Muscle of arm (tissue), 12 donors: Measurements from ENCODE around the gene OLFM2. TPM values are rescaled to one million over a fixed set of nuclear protein-coding genes. Genes with fewer than 3 reads are reported as not detected.
"Not testable (repeated sequence)": the region's sequence is repeated elsewhere in the genome, so short reads cannot be mapped to it uniquely, and the experiment has no call there.

Experiments used
- DNase-seq: peaks from one replicate; pipeline ENCODE4 v3.0.0-alpha.2; 2013
- polyA plus RNA-seq, 12 donors: library from polyadenylated mRNA; unstranded; fragments of 120-200 nt; gene quantifications; one replicate each; pipeline ENCODE4 v1.2.1, GENCODE V29; 2013; ENCODE audit not compliant: insufficient read length in 12 of 12

The OLFM2 gene
- polyA plus RNA-seq, 12 donors: 14.3 to 59.1 (median 27.0) TPM; not detected in 1

DNA sequence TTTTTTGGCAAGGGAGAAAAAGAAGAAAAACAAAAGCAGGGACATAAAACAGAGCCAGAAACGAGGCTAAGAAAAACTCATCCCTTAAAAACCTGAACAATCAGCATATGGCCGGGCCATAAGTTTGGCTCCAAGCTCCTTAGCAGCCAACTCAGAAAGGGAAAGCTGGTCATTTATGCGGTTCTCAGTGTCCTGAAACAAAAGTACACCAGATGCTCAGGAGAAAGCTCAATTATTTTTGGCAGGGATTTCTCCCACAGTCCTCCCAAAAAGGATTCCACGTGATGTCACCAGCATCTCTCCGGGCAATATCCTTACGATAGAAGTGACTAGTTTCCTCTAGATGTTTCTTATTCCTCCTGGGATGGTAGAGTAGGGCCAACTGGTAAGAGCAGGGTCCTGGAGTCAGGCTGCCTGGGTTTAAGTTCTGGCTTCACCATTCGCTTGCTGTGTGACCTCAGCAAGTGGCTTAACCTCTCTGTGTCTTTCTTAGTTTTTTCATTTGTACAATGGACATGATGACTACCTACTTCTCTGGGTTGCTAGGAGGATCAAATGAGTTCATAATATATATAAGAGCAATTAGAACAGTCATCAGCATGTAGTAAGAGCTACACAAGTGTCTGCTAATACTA, 67.2 kb downstream of the OLFM2 start:
- no peak for DNase-seq

DNA sequence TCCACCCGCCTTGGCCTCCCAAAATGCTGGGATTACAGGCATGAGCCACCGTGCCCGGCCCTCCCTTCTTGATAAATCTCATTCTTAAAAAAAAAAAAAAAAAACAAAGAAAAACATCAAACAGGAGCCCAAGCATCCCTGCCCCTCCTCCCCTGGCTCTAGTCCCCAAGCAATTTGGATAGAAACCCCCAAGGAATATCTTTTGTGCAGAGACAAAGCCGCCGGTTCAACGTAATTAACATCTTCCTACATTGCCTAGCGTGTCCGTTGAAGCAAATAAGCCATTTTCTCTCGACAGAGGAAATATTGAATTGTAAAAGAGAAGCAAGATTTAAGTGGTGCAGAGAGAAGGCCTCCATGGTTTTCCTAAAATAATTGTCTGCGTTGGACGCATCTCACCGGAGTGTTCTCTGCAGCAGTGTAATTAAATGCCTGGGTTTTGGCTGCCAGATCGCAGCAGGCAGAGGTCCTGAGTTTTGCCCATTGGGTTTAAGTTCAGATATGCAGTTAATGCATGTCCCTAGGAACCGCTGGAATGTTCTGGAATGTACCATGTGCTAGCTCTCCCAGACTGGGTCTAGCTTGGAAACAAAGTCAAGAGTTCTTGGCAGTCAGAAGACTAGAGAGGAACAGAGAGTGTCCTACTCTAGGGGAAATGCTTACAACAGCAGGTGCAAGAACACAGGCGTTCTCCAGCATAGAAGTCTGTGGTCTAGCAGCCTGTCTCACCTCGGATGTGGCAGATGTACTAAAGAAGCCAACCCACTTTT, 70.4 kb downstream of the OLFM2 start:
- peak; percentile 21 for DNase-seq

DNA sequence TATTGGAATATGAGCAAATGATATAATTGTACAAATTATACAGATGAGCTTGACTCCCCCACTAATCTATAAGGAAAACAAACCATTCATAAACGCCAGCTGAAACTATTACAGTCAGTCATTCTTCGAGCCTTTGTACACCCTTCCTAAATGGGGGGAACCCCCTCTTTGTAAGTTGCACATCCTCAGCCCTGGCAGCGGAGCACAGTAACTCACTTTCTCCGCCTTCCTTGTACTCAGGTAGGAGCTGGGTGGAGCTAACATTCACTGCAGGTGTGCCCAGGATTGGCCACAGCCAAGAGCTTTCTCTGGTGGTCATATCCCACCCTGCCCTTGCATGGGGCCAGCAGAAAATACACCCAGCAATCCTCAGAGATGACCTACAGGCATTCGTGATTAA, 72.6 kb downstream of the OLFM2 start:
- no peak for DNase-seq

DNA sequence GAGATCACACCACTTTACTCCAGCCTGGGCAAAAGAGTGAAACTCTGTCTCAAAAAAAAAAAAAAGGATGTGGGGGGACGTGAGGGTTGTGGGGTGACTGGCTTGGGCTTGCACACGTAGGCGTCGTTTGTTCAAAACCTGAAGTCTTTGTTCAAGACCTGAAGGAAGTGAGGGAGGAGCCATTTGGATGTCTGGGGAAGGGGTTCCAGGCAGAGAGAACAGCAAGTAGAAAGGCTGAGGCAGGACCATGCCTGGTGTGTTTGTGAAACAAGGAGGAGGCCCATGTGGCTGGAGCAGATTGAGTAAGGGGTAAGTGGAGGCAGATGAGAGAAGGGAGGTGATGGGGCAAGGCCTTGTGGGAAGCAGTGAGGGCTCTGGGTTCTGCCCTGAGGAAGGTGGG, 73.4 kb downstream of the OLFM2 start:
- DNase-seq: no peak

DNA sequence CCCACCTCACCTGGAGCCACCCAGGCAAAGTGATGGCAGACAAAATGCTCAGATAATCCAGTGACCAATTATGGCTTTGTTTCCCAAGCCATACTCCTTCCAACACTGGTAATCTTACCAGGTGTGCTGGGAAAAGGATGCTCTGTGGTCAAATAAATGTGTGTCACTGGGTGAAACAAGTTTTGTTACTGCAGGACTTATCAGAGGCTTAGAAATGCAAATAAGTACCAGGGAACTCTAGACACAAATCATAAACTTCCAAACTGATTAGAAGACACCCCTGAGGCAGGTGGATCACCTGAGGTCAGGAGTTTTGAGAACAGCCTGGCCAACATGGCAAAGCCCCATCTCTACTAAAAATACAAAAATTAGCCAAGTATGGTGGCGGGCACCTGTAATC, 74.8 kb downstream of the OLFM2 start:
- DNase-seq: no peak

DNA sequence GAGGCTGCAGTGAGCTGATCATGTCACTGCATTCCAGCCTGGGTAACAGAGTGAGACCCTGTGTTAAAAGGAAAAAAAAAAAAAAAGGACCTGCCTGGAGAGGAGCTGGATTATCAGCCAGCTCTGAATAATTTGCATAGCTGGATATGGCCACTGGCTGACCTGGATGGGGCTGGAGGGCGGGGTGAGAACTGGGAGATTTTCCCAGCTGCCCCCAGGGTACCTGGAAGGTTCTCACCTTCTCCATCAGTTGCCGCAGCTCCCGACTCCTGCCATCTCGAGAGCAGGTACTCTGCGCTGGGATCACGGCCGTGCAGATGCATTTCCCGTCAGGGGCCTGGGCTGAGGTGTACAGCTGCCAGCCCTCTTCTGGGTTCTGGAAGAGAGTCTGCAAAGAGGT, 75.9 kb downstream of the OLFM2 start:
- no peak for DNase-seq

DNA sequence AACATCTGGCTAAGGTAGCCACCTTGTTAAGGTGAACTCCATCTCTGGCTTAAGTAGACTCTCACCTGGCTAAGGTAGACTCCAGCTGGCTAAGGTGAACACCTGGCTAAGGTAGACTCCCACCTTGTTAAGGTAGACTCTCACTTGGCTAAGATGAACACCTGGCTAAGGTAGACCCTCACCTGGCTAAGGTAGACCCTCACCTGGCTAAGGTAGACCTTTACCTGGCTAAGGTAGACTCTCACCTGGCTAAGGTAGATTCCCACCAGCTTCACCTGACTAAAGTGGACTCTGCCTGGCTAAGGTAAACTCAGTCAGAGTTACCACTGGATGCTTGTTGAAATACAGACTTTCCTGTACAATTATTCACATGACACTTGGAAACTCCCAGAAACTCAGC, 77.5 kb downstream of the OLFM2 start:
- no peak for DNase-seq

DNA sequence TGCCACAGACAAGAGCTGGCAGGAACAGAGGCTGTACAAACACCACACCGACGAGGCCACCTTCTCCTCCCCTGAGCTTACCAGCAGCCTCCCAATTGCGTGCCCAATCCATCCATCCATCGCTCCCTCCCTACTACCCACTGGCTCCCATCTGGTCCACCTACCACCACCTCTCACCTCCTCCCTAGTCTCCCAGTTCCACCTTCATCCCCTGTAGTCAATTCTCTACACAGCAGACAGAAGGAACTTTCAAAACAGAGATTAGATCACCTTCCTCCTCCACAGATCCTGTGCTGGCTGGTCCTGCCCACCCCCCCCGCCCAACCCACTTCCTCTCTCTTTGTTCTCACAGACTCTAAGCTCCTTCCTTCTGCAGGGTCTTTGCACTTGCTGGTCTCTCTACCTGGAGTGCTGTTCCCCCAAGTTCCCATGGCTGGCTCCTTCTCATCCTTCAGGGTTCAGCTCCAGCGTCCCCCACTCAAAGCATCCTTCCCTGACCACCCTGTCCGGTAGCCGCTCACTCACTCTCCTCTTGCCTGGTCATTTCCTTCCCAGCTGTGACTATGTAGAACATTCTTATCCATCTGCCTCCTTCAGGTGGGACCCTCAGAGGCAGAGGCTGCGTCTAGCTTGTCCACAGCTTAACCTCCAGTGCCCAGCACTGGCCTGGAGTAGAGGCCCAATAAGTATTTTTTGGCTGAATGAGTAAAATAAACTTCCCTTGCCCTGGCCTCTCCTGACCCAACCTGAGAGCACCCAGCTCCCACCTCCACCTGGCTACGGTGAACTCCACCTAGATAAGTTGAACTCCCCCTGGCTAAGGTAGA, 78.2 kb downstream of the OLFM2 start:
- DNase-seq: no peak

DNA sequence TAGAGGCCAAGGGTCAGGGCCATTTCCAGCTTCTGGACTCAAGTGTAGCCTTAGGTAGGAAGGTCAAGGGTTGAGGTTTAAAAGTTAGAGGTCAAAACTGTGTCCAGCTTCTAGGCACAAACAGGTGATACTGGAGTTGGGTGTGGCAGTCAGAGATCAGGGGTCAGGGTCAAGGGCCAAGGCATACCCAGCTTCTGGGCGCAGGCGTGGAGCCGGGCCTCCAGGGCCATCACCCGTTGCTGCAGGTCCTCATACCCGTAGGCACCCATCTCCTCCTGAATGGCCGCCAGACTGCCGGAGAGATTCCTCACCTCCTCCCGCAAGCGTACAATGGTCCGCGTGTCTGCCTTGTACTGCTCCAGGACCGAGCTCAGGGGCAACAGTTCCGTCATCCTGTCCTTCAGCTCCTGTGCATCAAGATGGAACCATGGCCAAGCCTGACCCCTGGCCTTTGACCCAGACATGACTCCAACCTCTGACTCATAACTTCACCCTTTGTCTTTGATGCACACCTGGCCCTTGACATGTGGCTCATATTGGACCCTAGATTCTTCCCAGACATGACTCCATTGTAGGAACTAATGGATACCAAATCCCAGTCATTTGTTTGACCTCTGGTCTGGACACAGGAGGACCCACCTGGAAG, 79.1 kb downstream of the OLFM2 start:
- DNase-seq: no peak

DNA sequence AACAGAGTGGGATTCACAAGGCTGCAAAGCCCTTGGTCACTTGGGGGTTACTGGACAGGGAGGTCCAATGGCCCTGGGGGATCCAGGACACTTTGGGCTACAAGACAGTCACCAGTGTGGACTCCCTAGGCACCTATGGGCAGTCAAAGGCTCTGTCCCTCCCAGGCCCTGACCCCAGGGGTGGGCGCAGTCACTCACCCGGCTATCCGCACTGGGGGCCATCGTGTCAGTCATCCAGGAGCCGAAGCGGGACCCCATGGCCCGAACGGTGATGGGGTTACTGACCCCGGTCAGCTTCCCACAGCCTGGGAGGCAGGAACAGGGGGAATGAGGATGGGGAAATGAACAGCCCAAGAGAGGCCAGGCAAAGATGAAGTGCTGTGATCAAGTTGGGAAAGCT, 79.7 kb downstream of the OLFM2 start:
- no peak for DNase-seq

DNA sequence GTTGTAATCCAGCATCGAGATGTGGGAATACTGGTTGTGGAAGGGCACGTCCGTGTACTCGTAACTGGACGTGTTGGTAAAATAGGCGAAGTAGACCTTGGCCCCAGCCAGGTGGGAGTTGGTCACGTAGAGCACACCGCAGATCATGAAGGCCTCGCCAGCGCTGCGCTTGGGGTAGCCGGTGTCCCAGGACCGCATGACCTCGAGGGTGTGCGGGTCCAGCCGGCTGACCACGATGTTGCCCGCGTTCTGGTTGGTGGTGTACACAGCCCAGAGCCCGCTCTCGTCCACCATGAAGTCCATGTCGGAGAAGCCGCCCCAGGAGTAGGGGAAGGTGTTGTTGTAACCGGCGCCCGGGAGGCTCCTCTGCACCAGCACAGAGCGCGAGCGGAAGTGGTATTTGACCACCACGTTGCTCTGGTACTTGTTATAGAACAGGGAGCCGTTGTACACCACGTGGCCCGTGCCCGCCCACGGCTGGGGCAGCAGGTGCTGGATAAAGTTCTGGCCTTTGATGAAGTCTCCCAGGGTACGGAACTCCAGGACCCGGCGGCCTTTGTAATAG, 82.0 kb downstream of the OLFM2 start:
- DNase-seq: no peak

DNA sequence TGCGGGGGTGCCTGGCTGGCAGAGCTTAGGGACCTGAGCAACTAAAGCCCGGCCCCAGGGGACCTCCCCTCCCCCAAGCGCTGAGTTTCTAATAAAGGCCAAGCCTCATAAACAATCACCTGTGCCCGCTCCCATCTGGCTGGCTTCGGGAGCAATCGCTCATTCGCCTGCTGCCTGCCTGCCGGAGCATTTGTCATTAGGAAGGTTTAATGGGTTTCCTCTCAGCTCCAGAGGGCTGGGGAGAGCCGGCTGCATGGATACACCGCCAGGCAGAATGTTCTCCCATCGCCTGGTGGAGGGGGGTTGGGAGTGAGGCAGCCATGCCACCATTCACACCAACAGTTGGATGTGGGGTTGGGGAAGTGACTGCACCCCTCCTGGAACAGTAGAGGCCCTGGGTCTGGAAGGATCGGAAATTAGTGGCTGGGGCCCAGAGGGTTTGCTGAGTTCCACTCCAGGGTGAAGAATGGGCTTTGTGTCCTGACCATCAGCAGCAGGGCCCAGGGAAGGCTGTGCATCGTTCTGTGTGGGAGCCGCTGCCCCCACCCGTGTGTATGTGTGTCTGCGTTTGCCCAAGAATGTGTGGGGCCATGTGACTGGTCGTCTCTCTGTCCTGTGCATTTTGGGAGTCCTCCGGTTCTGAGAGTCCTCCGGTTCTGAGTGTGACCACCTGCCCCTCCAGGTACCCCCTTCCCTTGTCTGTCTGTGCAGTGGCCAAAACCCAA, 85.9 kb downstream of the OLFM2 start:
- DNase-seq: no peak

DNA sequence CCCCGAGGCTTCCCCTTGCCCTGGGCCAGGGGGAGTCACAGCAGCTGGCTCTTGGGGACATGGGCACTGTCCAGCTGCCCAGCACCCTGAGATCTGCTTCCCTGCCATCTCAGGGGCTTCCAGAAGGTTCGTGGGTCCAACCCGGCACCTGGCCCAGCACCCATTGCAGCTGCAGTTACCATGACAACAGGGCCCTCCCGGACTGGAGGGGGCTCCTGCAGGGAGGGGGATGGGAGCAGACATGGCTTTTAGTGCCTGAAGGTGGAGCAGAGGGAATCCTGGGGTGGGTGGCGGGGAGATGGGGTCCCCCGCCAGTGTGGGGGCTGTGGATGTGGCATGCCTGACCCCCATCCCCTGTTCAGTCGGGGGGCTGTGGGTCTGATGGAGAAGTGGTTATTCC, 86.5 kb downstream of the OLFM2 start:
- DNase-seq: no peak

DNA sequence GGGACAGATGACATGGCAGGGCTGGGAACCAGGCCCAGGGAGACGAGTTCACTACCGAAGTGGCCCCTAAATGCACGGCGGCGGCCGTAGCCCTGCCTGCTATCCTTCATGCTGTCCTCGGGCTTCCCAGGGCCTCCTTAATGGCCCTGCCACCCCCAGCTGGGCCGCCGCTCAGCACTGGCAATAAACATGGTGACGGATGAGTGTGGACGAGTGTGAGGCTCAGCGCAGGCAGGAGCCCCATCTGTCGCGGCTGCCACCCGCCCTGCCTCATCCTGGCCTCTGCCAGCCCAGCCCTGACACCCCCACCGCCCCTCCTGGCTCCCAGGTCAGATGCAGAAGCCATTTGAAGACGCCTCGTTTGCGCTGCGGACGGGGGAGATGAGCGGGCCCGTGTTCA, 87.6 kb downstream of the OLFM2 start:
- DNase-seq: no peak

DNA sequence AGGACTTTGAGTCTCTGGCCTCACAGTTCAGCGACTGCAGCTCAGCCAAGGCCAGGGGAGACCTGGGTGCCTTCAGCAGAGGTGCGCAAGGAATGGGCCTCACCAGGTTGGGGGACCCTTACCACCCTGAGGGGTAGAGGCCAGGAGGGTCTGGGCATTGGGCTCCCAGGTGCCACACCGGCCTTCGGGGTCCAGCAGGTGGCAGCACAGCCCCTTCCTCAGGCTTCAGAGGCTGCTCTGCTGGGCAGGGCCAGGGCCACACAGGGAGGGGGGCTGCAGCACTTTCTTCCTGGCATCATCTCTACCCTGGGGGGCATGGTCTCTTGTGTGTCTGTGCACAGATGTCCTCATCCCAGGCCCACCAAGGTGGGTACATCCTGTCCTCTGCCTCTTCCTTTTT, 88.3 kb downstream of the OLFM2 start:
- no peak for DNase-seq

DNA sequence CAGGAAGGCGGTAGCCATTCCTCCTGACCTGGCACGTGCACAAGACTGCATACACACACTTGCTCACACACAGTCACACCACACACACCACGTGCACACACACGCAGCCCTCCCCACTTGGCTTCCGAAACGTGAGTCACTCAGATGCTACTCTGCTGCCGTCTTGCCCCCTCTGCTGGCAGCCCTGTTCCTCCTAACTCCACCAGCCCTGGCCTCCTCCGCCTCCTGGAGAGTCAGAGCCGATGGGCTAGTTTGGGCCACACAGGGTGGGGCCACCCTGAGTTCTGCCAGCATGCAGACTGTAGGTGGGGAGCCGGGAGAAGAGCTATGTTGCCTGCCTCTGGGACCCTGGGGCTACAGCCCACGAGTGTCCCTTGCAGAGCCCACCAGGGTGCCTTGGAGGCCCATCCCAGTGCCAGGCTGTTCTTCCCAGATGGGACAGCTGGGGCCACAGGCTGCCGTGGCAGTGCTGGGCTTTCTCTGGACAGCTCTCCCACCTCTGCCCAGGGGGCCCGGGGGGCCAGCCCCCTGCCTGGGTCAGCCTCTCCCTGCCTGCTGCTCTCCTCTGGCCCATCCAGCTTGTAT, 89.1 kb downstream of the OLFM2 start:
- no peak for DNase-seq

DNA sequence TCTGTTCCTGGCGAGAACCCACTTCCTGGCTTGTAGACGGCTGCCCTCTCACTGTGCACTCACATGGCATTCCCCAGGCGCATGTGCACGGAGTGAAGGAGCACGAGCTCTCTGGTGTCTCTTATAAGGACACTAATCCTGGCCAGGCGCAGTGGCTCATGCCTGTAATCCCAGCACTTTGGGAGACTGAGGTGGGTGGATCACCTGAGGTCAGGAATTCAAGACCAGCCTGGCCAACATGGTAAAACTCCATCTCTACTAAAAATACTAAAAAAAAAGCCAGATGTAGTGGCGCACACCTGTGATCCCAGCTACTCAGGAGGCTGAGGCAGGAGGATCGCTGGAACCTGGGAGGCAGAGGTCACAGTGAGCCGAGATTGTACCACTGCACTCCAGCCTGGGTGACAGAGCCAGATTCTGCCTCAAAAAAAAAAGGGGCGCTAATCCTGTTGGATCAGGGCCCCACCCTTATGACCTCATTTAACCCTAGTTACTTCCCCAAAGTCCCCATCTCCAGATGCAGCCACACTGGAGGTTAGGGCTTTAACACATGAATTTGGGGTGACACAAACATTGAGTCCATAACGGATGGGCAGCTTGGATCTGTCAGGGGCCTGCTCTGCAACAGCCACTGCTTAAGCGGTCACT, 92.6 kb downstream of the OLFM2 start:
- DNase-seq: not testable (repeated sequence)

DNA sequence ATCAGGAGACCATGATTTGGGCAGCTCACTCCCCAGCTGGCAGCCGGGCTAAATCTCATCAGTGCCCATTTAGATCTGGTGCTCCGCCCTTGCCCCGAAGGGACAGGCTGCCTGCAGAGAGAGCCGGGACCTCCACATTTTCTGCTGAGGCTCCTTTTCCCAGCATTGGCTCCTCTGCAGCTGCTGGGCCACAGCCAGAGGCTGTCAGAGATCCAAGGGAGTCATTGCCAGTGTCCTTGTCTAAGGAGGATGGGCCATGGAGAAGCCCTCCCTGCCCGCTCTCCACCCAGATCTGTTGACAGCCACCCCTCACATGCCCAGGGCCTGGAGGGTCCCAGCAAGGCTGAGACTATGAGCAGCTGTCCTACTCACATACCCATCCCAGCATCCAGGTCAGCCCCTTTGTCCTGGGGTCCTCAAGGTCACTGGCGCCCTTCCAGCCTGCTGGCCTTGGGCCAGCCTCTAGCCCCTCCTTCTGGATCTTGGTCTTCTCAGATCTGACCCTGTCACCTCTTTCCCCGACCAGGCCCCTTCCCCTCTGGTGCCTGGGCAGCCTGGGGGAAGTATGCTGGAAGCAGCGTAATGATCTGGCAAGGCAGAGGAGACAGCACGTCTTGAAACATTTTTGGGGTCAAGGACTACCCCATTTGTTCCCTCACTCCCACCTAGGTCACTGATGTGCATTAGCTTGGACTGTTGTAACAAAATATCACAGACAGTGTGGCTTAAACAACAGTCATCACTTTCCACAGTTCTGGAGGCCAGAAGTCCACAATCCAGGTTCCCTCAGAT, 93.3 kb downstream of the OLFM2 start:
- no peak for DNase-seq

DNA sequence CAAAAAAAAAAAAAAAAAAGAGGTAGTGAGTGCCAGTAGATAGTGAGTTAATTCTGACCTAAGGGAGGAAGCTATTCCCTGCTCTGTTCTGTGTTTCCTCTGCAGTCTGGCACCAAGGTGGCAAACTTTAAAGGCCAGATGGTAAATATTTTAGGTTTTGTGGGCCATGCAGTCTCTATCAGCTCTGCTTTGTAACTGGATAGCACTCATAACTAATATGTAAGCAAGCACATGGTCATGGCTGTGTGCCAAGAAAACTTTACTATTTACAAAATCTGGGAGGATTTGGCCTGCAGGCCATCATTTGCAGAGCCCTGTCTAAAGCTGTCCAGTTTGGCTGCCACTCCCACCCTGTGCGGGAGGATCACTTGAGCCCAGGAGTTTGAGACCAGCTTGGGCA, 96.9 kb downstream of the OLFM2 start:
- no peak for DNase-seq

DNA sequence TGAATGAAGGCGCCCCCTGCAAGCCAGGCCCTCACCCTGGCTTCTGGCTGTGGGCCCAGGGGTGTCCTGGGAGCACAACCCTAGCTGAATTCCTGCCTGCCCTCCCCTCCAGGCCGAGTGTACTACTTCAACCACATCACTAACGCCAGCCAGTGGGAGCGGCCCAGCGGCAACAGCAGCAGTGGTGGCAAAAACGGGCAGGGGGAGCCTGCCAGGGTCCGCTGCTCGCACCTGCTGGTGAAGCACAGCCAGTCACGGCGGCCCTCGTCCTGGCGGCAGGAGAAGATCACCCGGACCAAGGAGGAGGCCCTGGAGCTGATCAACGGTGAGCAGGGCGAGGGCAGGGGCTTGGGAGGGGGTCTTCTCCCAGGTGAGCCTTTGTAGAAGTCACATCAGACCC, 98.0 kb downstream of the OLFM2 start:
- no peak for DNase-seq
